ENCODE results near the gene MYO19. TPM values are rescaled to one million over a fixed set of nuclear protein-coding genes. Genes with fewer than 3 reads are reported as not detected.

MYO19 gene
- total RNA-seq, 1 experiment from 2014 or later, result 144 TPM

GRCh38 chr17:36550491-36551417, 16.1 kb upstream of the MYO19 start:
- H3K14ac ChIP-seq (ENCODE audit: insufficient read depth, low read length), result no peak overlapping the region
- H2AFZ ChIP-seq (ENCODE audit: low read length), result no peak overlapping the region
- no peak overlapping the region for H3K4me2 ChIP-seq (ENCODE audit: insufficient read depth, insufficient read length, low read length)
- peaks cover 13% of the 10 kb centered on the region; the same call in 1 of the 2 replicates for H3K79me2 ChIP-seq (ENCODE audit: insufficient read depth, low read length)
- peaks cover 2% of the 10 kb centered on the region for H3K79me1 ChIP-seq (ENCODE audit: insufficient read depth, low read depth, low read length, poor library complexity, severe bottlenecking)
- no peaks in the 10 kb centered on the region for H3K4me1 ChIP-seq (ENCODE audit: insufficient read depth, low read length)
- H2BK15ac ChIP-seq (ENCODE audit: low read depth, low read length), result no peak overlapping the region
- no peak overlapping the region for H3K27ac ChIP-seq (ENCODE audit: insufficient read length, low read depth, low read length)
- DNase-seq, result no peak
- no peak overlapping the region for H4K5ac ChIP-seq (ENCODE audit: insufficient read length, low read depth, low read length)
- WGBS (ENCODE audit: extremely low coverage, insufficient read length, low lambda C conversion rate), result no CpG with 5 or more reads among the region's 8 CpGs
- H4K8ac ChIP-seq (replicated peaks; ENCODE audit: insufficient read length, low read depth, low read length), result no peak overlapping the region
- Mint-ChIP-seq H3K27me3 (ENCODE audit: low read depth) (no peaks in the 10 kb centered on the region), H3K36me3 (ENCODE audit: insufficient read depth in 1 of 3, low read depth in 3 of 3) (peaks cover 1 to 18% (median 8%) of the 10 kb centered on the region in 3 experiments; a peak in 6 of 7 replicates), H3K4me1 (peaks cover 19 to 21% of the 10 kb centered on the region in 2 experiments), H3K27ac (peak overlapping the region in 2 of 3 experiments; percentile 7 to 83; a peak in 3 of 7 replicates), H3K4me3 (no peak overlapping the region; a peak in 1 of 5 replicates), H3K9me3 (no peaks in the 10 kb centered on the region)
- H4K20me1 ChIP-seq (ENCODE audit: control insufficient read depth, insufficient read depth, insufficient read length), result no peaks in the 10 kb centered on the region
- no peak overlapping the region for H2BK20ac ChIP-seq (ENCODE audit: low read depth, low read length, poor library complexity, severe bottlenecking)
- H2BK12ac ChIP-seq (ENCODE audit: insufficient read length, low read depth, low read length), result no peak overlapping the region
- no peak for TF ChIP-seq CTCF (conservative IDR thresholded peaks at IDR 0.05)
- no peaks in the 10 kb centered on the region for H3K9me3 ChIP-seq (ENCODE audit: control insufficient read depth, low read depth, low read length)
- no peak overlapping the region for H3K4ac ChIP-seq (ENCODE audit: low read depth, low read length)
- H3K27me3 ChIP-seq (ENCODE audit: insufficient read depth, low read length), result no peaks in the 10 kb centered on the region
- H2BK5ac ChIP-seq (ENCODE audit: insufficient read length, low read length), result no peak overlapping the region
- no peak overlapping the region for H3T11ph ChIP-seq (ENCODE audit: low read length)
- H2AK5ac ChIP-seq (ENCODE audit: insufficient read length, low read length), result no peak overlapping the region
- H3K23me2 ChIP-seq (ENCODE audit: insufficient read length, low read depth, low read length, poor library complexity, severe bottlenecking), result peaks cover 4% of the 10 kb centered on the region
- H3K9ac ChIP-seq (ENCODE audit: extremely low read depth, insufficient read length, low read length), result no peak overlapping the region
- no peak overlapping the region for H3K18ac ChIP-seq (ENCODE audit: insufficient read length, low read depth, low read length)
- no peak overlapping the region for H3K56ac ChIP-seq (ENCODE audit: insufficient read length, low read depth, low read length)
- no peak overlapping the region for H4K91ac ChIP-seq (ENCODE audit: insufficient read length, low read depth, low read length)
- no peak overlapping the region for H2BK120ac ChIP-seq (ENCODE audit: low read depth, low read length, poor library complexity, severe bottlenecking)
- H3K23ac ChIP-seq (ENCODE audit: insufficient read length, low read depth, low read length), result no peak overlapping the region
